ENCODE data around the gene CDX1.

Gene CDX1

DNA sequence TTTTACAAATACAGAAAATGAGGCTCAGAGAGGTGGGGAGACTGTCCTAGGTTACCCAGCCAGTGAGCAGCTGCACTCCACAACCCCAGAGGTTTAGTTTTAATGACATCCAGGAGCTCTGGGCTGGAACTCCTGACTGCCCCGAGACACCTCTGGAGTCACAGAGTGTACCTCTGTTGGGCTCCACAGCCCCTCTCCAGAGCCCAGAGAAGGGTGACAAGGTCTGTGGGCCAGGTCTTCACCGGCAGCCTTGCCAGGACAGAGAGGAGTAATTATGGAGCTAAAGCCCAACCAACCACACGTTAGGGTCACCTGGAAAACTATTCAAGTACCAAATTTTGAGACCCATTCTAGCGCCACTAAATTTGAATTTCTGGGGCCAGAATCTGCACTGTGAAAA lies 11.1 kb downstream of the CDX1 start:
- TF ChIP-seq, protein P1, sequence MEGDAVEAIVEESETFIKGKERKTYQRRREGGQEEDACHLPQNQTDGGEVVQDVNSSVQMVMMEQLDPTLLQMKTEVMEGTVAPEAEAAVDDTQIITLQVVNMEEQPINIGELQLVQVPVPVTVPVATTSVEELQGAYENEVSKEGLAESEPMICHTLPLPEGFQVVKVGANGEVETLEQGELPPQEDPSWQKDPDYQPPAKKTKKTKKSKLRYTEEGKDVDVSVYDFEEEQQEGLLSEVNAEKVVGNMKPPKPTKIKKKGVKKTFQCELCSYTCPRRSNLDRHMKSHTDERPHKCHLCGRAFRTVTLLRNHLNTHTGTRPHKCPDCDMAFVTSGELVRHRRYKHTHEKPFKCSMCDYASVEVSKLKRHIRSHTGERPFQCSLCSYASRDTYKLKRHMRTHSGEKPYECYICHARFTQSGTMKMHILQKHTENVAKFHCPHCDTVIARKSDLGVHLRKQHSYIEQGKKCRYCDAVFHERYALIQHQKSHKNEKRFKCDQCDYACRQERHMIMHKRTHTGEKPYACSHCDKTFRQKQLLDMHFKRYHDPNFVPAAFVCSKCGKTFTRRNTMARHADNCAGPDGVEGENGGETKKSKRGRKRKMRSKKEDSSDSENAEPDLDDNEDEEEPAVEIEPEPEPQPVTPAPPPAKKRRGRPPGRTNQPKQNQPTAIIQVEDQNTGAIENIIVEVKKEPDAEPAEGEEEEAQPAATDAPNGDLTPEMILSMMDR (IDR thresholded peaks at IDR 0.05) = no peak
- Histone ChIP-seq H3K27ac (peak overlapping the region; percentile 86 to 98), H3K4me3 (no peak overlapping the region)
- DNase-seq (ENCODE audit: low spot score) = no peak

DNA sequence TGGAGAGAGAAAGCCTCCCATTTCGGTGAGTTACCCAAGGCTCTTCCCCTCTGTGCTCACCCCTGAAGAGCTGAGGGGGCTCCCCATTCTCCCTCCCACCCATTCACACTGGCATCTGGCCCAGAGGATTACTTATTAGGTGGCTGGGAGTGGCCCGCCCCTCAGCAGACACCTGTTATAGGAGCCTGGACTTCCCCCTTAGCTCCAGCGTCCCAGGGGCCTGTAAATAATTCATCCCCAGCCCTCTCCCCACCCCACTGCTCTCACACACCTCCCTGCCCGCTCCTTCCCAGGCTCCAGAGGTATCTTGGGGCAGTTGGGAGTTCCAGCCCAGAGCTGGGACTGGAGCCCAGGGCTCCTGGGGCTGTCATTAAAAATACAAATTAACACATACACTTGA lies 11.7 kb downstream of the CDX1 start:
- no peak for DNase-seq (ENCODE audit: low spot score)
- Histone ChIP-seq H3K27ac (peak overlapping the region; percentile 86 to 98), H3K4me3 (no peak overlapping the region)
- TF ChIP-seq, protein P1 (IDR thresholded peaks at IDR 0.05) = no peak

DNA sequence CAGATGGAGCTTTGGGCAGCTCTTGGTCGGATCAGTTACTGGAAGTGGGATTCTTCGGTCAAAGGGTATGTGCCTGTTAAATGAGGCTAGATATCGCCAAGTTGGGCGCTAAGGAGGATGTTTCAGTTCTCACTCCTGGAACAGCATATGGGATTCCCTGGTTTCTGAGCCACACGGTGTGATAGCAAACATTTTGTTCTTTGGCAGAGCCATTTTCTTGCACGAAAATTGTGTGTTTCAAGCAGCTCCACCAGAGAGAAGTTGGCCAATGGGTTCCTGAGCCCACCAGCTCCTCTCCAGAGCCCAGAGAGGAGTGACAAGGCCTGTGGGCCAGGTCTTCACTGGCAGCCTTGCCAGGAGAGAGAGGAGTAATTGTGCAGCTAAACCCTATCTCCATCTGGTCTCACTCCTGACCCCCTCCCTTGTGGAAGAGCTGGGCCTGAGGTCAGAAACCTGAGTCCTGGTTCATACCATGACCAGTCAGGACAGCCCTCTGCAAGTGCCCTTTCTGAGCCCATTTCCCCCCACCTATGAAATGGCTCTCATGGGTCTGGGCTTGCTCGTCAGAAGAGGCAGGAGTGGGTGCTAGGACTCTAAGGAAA lies 12.5 kb downstream of the CDX1 start:
- peak overlapping the region; percentile 86 to 98 for H3K27ac ChIP-seq
- TF ChIP-seq, protein P1 (IDR thresholded peaks at IDR 0.05) = no peak
- no peak for DNase-seq (ENCODE audit: low spot score)
- no peak overlapping the region for H3K4me3 ChIP-seq

DNA sequence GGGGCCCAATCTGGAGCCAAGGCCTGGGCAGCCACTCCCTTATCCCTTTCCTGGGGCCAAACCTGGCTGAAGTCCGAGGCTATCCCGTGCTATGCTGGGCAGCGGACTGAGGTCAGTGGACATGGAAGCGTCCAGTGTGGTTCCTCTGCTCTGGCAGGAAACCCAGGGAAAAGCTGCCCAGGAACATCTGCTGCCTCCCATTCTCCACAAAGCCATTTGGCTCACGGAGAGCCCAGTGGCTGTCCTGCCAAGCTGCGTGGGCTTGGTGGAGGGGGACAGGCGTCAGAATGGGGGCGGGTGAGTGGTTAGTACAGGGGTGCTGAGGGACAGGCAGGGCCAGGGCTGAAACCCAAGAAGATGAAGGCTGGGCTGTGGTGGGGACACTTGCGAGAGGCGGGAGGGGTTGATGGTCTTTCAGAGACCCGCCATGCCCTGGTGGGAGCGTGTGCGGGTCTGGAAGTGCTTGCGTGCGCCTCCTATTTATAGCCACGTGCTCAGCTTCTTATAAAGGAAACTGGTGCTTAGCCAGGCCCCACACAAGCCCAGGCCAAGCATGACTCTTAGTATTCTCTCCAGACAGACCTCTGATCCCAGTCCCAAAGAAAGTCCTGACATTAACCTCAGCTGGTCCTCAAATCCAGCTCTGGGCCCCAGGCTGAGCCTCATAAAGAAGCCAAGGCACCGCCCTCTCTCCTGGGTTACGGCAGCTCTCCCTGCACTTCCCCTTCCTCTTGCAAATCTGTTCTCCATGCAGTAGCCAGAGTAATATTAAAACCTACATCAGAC lies 13.9 kb downstream of the CDX1 start:
- Histone ChIP-seq H3K27ac (peak overlapping the region; percentile 86 to 98), H3K4me3 (peak overlapping the region; percentile 31)
- TF ChIP-seq, protein P1 (IDR thresholded peaks at IDR 0.05) = no peak
- DNase-seq (ENCODE audit: low spot score) = peak; percentile 94

DNA sequence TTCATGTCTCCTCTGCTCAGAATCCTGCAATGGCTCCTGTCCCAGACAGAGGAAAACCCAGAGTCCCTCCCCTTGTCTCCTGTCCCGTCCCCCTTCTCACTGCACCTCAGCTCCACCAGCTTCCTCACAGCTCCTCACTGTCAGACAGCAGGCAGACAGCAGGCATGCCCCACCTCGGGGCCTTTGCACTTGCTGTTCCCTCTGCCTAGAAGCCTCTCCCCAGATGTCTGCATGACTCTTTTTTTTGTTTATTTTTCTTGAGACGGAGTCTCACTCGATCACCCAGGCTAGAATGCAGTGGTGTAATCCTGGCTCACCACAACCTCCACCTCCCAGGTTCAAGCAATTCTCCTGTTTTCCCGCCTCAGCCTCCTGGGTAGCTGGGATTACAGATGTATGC lies 14.4 kb downstream of the CDX1 start:
- Histone ChIP-seq H3K4me3 (no peak overlapping the region), H3K27ac (peak overlapping the region; percentile 86 to 98)
- TF ChIP-seq, protein P1 (IDR thresholded peaks at IDR 0.05) = no peak
- DNase-seq (ENCODE audit: low spot score) = no peak

DNA sequence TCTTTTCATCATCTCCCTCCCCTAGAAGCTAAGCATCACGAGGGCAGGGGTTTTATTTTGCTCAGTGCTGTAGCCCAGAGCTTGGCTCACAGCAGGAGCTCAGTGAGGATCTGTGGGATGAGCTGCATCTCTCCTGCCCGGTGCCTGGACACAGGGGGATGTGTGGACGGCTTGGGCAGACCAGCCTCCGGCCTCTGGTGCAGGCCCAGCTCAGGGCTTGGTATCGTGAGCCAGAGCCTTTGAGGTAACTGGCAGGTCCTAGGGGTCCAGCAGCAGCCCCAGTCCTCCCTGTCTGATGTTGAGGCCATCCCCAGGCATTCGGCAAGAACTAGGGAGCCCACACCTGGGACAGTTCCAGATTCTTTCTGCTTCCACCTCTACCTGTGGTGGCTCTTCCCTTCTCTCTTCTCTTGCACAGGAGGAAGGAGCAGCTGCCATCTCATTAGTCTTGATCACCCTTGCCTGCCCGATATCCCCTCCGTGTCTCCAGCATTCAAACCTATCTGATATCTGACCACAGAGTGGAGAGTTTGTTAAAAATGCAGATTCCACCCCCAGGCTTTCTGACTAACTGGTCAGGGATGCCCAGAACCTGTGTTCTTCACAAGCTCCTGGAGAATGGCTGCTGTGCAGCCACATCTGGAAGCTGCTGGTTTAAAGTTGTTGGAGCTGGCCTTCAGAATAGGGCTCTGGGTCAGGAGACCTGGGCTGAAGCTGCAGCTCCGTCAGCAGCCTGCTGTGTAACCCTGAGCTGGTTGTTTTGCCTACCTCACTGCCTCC lies 15.4 kb downstream of the CDX1 start:
- DNase-seq (ENCODE audit: low spot score) = no peak
- Histone ChIP-seq H3K27ac (peak overlapping the region; percentile 86 to 98), H3K4me3 (no peak overlapping the region)
- TF ChIP-seq, protein P1 (IDR thresholded peaks at IDR 0.05) = no peak
